Skeletal muscle tissue (tissue), 5 donors: ENCODE results near the gene TNFRSF13B. TPM values are rescaled to one million over a fixed set of nuclear protein-coding genes. Genes with fewer than 3 reads are reported as not detected.
"Not testable (repeated sequence)": the region's sequence is repeated elsewhere in the genome, so short reads cannot be mapped to it uniquely, and the experiment has no call there.

Experiments used
- H3K27ac ChIP-seq: one replicate; pipeline ENCODE4 v1.7.0; 2013; ENCODE audit warnings: mild to moderate bottlenecking, low read depth, low read length, inconsistent platforms
- H3K27me3 ChIP-seq, 3 donors: one replicate each; pipeline ENCODE4 v1.7.0; 2013; ENCODE audit warnings: low read length in 3 of 3; ENCODE audit not compliant: control insufficient read depth in 3 of 3, insufficient read depth in 3 of 3
- H3K36me3 ChIP-seq, 3 donors: one replicate each; pipeline ENCODE4 v1.7.0; 2013; ENCODE audit warnings: low read length in 3 of 3; ENCODE audit not compliant: control insufficient read depth in 3 of 3, insufficient read depth in 3 of 3
- H3K4me1 ChIP-seq, 3 donors: one replicate each; pipeline ENCODE4 v1.7.0; 2013; ENCODE audit warnings: low read length in 3 of 3, mild to moderate bottlenecking in 3 of 3; ENCODE audit not compliant: control insufficient read depth in 3 of 3, insufficient read depth in 3 of 3
- H3K4me3 ChIP-seq, 3 donors: one replicate each; pipeline ENCODE4 v1.7.0; 2013; ENCODE audit warnings: low read length in 3 of 3
- H3K9ac ChIP-seq, 3 donors: one replicate each; pipeline ENCODE4 v1.7.0; 2013; ENCODE audit warnings: low read length in 3 of 3, mild to moderate bottlenecking in 3 of 3, moderate library complexity in 2 of 3, low read depth in 1 of 3
- H3K9me3 ChIP-seq, 3 donors: one replicate each; pipeline ENCODE4 v1.7.0; 2013; ENCODE audit warnings: low read length in 3 of 3; ENCODE audit not compliant: control insufficient read depth in 3 of 3
- small RNA-seq: library from RNA; depleted of rRNA; stranded (forward); fragments of <200 nt; gene quantifications from one replicate; pipeline ENCODE3, GENCODE V24; 2014
- total RNA-seq: library from RNA; depleted of rRNA; stranded (reverse); fragments of >200 nt; gene quantifications from one replicate; pipeline ENCODE4 v1.2.3, GENCODE V29; 2014
- donor health status: Osteomylitis.

The TNFRSF13B gene
- total RNA-seq, 1 donor from 2014 or later: not detected

DNA sequence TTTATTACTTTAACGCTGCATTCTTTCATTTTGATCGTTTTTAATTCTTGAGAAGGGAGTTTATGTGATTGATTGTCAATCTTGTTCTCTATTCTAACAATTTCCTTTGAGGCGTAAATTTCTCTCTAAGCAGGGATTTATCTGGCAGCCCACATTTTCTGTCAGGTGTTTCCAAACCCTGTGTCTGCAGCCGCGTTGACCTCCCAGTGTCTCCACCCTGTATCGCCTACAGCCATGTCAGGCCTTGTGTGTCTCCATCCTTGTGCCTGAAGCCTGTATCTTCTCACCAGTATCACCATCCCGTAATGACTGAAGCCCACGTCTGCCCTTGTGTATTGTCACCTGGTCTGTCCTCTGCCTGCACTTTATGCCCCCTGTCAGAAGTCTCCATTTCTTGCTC lies 75.7 kb downstream of the TNFRSF13B start:
- H3K4me3 ChIP-seq, H3K27ac ChIP-seq, H3K9me3 ChIP-seq, H3K36me3 ChIP-seq, H3K9ac ChIP-seq, H3K4me1 ChIP-seq: not testable (repeated sequence)
- peaks cover 3 to 11% (median 9%) of the 10 kb centered on the region in 3 donors for H3K27me3 ChIP-seq

DNA sequence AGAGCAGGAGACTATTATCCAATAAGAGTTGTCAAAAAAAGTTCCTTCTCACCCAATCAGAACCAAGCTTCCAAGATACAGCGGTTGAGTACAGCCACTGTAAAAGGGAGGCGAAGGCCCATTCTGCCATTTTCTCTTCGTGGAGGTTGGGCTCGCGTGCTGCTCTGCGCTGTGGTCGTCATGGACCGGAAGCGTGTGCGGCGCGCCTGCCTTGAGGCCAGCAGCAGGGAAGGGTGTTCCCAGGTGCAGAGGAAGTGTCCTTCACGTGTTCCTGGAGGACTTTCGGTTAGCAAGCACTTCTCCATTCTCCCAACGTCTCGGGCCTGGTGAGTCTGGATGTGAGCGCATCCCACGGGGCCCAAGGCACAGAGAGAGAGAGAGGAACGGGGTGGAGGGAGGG lies 78.4 kb downstream of the TNFRSF13B start:
- not testable (repeated sequence) for H3K27ac ChIP-seq, H3K9ac ChIP-seq, H3K27me3 ChIP-seq, H3K36me3 ChIP-seq, H3K4me1 ChIP-seq, H3K4me3 ChIP-seq, H3K9me3 ChIP-seq

DNA sequence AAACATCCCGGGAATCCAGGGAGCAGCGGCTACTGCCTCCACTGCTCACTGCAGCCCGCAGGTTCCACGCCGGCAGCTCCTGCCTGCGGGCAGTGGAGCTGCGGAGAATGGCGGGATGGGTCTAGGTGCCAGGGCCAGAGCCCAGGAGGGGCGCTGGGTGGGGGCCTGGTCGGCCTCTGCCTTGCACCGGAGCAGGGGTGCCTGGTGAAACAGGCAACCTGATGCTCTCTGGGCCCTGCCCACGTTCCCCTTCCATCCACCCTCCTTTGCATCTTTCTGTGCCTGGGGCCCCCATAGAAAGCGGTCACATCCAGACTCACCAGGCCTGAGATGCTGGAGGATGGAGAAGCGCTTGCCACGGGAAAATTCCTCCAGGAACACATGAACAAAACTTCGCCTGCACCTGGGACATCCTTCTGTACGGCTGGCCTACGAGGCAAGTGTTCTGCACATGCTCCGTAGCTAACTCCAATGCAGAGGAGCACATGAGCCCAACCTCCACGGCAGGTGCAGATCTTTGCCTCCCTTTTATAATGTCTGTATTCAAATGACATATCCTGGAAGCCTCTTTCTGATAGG lies 79.0 kb downstream of the TNFRSF13B start:
- H3K4me3 ChIP-seq, H3K27me3 ChIP-seq, H3K4me1 ChIP-seq, H3K9me3 ChIP-seq, H3K27ac ChIP-seq, H3K36me3 ChIP-seq, H3K9ac ChIP-seq: not testable (repeated sequence)

DNA sequence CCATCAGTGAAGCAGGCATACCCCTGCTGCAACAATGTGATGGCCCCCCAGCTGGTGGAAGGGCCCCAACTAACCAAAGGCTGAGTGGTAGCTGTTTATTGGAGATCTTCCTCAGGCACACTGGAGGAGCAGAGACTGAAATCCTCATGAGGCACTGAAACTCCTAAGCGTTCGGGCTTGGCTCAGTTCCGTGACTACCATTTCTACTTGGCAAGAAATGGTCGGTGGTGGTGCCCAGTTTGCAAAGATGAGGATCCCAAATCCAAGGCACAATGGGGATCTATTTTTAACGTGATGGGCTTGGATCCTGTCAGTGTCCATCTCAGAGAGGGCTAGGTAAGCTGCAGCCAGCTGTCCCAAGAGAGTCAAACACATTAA lies 82.8 kb downstream of the TNFRSF13B start:
- no peaks in the 10 kb centered on the region for H3K4me1 ChIP-seq
- H3K27me3 ChIP-seq: no peaks in the 10 kb centered on the region
- no peak overlapping the region for H3K27ac ChIP-seq
- H3K9ac ChIP-seq: no peak overlapping the region
- no peak overlapping the region for H3K4me3 ChIP-seq
- no peaks in the 10 kb centered on the region for H3K9me3 ChIP-seq
- H3K36me3 ChIP-seq: no peaks in the 10 kb centered on the region

Small RNAs within 50 kb of the gene (small RNA-seq; reads per million reads assigned to genes)
- gene AL353996.1: not detected

Other genes starting within 250 kb of the TNFRSF13B start
- 79.3 TPM for gene MPRIP, start 70.3 kb upstream of the TNFRSF13B start, total RNA-seq
- gene PLD6, start 234.2 kb upstream of the TNFRSF13B start, total RNA-seq: 4.2 TPM